Ramos (cell line): Measurements from ENCODE around the gene PLGRKT.

Experiments used
- in situ Hi-C: fragments of 300-500 bp; cut with MboI; formaldehyde crosslinking; loops from one replicate; pipeline ENCODE4 v1.14.3; 2022; ENCODE audit warnings: low sequenced_read_pairs; ENCODE audit not compliant: unreplicated experiment

PLGRKT gene

DNA sequence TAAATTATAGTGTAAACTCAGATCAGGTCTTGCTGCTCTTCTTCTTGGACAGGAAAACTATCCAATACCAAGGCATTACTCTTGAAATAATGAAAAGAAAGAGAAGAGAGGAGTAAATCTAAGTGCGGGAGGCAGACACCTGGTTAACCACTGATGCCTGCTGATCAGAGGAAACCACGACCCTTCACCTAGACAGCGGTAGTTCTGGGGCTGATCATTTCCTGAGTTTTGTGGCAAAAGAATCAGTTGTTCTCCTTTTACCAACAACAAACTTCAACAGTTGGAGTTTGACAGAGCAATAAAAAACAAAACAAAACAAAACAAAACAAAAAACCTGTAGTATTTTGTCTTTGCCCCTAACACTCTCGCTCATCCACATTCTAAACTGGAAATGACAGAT is 101.0 kb downstream of the PLGRKT start:
- in situ Hi-C loops, result loop anchor here (25.0 kb wide), 1 partner anchor 574 kb away; no protein-coding TSS in a partner anchor

DNA sequence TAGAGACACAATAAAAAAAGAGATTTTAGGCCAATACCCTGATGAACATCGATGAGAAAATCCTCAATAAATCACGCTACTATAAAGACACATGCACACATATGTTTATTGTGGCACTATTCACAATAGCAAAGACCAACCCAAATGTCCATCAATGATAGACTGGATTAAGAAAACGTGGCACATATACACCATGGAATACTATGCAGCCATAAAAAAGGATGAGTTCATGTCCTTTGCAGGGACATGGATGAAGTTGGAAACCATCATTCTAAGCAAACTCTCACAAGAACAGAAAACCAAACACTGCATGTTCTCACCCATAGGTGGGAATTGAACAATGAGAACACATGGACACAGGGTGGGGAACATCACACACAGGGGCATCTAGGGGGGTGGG is 106.4 kb downstream of the PLGRKT start:
- in situ Hi-C loops, result loop anchor here (25.0 kb wide), 1 partner anchor 569 kb away; no protein-coding TSS in a partner anchor

GRCh38 chr9:5326893-5327548 is 110.7 kb downstream of the PLGRKT start:
- in situ Hi-C loops, result loop anchor here (25.0 kb wide), 1 partner anchor 565 kb away; no protein-coding TSS in a partner anchor

DNA sequence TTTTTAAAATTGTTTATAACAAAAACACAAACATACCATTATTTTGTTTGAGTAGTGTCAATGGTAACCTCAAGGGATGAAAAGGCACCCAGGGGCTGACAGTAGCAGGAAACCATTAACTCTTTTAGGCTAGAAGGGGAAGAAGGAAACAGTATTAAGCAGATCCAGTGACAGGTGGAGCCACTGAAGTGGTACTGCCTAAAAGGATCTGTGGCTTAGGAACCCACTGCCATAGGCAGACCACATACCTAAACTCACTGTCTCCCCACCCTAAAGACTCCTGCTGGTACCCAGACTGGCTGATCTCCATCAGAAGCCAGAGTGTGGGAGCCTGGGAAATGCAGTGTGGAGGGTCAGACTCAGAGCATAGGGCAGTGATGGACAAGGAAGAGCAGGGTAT is 111.5 kb downstream of the PLGRKT start:
- in situ Hi-C loops, result loop anchor here (25.0 kb wide), 1 partner anchor 564 kb away; no protein-coding TSS in a partner anchor

- in situ Hi-C loops, result loop anchor here (25.0 kb wide), 1 partner anchor 266 kb away; no protein-coding TSS in a partner anchor
Measured at GRCh38 chr9:5321601-5322000, 116.1 kb downstream of the PLGRKT start.

DNA sequence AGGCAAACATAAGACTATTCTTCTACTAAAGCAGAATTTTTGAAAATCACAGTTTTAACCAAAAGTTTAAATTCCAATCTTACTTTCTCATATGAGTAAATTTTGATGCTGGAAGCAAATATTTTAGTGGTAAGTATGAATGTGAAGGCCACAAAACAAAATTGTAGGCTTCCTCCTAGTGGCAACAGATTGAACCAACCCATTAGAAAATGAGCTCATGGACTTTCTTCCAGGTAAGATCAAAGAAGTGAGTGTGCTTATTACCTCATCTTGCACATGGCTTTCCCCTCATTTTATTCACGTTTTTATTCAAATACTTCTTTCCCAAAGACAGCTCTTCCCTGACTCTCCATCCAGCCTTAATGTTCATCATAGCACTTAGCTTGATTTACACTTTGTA is 116.7 kb downstream of the PLGRKT start:
- in situ Hi-C loops, result loop anchor here (25.0 kb wide), 1 partner anchor 266 kb away; no protein-coding TSS in a partner anchor

DNA sequence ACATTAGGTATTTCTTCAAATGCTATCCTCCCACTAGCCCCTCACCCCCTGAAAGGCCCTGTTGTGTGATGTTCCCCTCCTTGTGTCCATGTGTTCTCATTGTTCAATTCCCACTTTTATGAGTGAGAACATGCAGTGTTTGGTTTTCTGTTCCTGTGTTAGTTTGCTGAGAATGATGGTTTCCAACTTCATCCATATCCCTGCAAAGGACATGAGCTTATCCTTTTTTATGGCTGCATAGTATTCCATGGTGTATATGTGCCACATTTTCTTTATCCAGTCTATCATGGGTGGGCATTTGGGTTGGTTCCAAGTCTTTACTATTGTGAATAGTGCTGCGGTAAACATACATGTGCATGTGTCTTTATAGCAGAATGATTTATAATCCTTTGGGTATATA is 121.3 kb downstream of the PLGRKT start:
- in situ Hi-C loops, result loop anchor here (25.0 kb wide), 1 partner anchor 271 kb away; no protein-coding TSS in a partner anchor

DNA sequence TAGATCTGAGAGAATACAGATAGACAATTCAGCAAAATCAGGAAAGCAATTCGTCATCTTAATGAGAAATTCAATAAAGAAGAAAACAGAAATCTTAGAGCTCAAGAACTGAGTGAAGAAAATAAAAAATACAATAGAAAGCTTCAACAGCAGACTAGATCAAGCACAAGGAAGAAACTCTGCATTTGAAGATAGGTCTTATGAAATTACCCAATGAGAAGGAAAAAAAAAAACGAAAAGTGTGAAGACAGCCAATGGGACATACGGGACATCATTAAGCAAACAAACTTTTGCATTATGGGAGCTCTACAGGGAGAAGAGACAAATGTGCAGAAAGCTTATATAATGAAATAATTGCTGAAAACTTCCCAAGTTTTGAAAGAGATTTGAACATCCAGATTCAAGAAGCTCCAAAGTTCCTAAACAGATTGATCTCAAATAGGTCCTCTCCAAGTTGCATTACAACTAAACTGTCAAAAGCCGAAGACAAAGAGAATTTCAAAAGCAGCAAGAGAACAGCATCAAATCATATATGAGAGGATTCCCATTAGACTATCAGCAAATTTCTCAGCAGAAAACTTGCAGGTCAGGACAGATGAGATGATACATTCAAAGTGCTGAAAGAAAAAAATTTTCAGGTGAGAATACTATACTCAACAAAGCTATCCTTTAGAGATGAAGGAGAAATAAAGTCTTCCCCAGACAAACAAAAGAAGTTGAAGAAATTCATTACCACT is 122.4 kb downstream of the PLGRKT start:
- in situ Hi-C loops, result loop anchor here (25.0 kb wide), 1 partner anchor 272 kb away; no protein-coding TSS in a partner anchor

DNA sequence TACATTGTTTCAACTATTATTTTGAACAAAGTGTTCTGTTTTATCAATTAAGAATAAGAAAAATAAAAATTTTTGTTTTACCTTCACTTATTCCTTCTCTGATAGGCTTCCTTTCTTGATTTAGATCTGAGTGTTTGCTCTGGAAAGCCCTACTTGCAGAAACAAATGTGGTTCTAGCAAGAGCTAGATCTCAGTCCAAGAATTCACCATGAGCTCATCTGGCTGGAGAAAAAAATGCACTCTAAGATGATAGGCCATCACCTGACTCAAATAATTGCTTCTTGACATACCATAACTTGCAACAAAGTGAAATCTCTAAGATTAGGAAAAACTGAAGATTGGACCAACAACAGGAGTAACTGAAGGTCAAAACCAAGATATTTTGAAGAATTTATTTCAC is 126.9 kb downstream of the PLGRKT start:
- in situ Hi-C loops, result loop anchor here (25.0 kb wide), 1 partner anchor 276 kb away; no protein-coding TSS in a partner anchor
